MG63 (cell line): ENCODE measurements around the gene SIN3B. TPM values are rescaled to one million over a fixed set of nuclear protein-coding genes. Genes with fewer than 3 reads are reported as not detected.

ENCODE experiments used
- DNase-seq: peaks from one replicate; pipeline ENCODE4 v3.0.0-alpha.2; 2020
- H3K27me3 ChIP-seq: fragments of 250-450 bp; sonication (Bioruptor Pico); 2 replicates; pipeline ENCODE4 v1.5.1; 2020; ENCODE audit warnings: mild to moderate bottlenecking, moderate library complexity
- H3K36me3 ChIP-seq: fragments of 250-450 bp; sonication (Bioruptor Pico); 2 replicates; pipeline ENCODE4 v1.5.1; 2020; ENCODE audit warnings: mild to moderate bottlenecking, moderate library complexity
- H3K4me3 ChIP-seq: fragments of 250-450 bp; sonication (Bioruptor Pico); 2 replicates; pipeline ENCODE4 v1.5.1; 2020; ENCODE audit warnings: mild to moderate bottlenecking, moderate library complexity
- H3K9me3 ChIP-seq: fragments of 250-450 bp; sonication (Bioruptor Pico); 2 replicates; pipeline ENCODE4 v1.5.1; 2020; ENCODE audit warnings: mild to moderate bottlenecking, moderate library complexity
- total RNA-seq: library from RNA; depleted of rRNA; stranded (reverse); fragments of >200 nt; shearing (Covaris generic); gene quantifications from 2 replicates; pipeline ENCODE4 v1.2.3, GENCODE V29; 2014; ENCODE audit warnings: low replicate concordance

Gene SIN3B
- total RNA-seq, 1 experiment from 2014 or later, result 44.1 TPM

- Histone ChIP-seq H3K36me3 (peaks cover 95% of the 10 kb centered on the region), H3K4me3 (no peak overlapping the region), H3K9me3 (no peaks in the 10 kb centered on the region), H3K27me3 (no peaks in the 10 kb centered on the region)
- DNase-seq, result peak; percentile 55
These were observed 20.0 kb downstream of the SIN3B start for GRCh38 chr19:16849168-16849567.

DNA sequence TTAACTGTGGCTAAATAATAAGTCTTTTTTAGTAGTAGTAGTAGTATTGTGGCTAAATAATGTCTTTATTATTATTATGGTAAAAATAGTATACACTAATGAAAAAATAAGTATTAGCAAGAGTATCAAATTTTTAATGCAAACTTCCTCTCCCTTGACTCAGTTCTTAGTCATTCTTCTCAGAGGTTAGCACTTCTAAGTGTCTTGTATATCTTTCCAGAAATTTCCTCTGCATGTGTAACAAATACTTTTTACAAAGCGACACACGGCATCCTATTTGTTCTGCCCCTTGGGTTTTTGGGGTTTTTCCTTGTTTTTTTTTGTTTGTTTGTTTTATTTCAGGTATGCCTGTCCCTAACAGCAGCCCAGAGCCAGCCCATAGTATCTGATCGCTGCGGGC lies 20.9 kb downstream of the SIN3B start:
- DNase-seq, result no peak
- no peaks in the 10 kb centered on the region for H3K9me3 ChIP-seq
- no peak overlapping the region for H3K4me3 ChIP-seq
- no peaks in the 10 kb centered on the region for H3K27me3 ChIP-seq
- H3K36me3 ChIP-seq, result peaks cover 94% of the 10 kb centered on the region

GRCh38 chr19:16851031-16851712 lies 22.0 kb downstream of the SIN3B start:
- Histone ChIP-seq H3K9me3 (no peaks in the 10 kb centered on the region), H3K27me3 (no peaks in the 10 kb centered on the region), H3K4me3 (no peak overlapping the region), H3K36me3 (peaks cover 92% of the 10 kb centered on the region)
- DNase-seq, result peak; percentile 30

- Histone ChIP-seq H3K9me3 (no peaks in the 10 kb centered on the region), H3K27me3 (no peaks in the 10 kb centered on the region), H3K4me3 (no peak overlapping the region), H3K36me3 (peaks cover 85% of the 10 kb centered on the region)
- no peak for DNase-seq
These were observed 23.9 kb downstream of the SIN3B start for GRCh38 chr19:16853066-16853465.

DNA sequence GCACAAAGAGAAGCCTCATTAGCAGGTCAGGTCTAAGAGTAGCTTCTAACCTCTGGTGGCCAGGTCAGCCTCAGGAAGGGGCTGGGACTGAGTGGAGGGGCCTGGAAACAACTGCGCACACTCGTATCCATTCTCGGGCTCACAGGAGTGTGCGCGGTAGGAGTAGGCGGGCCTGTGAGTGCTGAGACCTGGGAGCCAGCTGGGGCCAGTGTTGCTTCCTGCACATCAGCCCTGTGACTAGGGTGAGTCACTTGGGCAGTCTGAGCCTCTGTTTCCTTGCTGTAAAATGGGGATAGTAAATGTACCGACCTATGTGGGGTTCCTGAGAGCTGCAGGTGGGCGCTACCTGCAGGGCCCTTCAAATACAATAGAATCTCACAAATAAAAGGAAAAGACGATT lies 26.9 kb downstream of the SIN3B start:
- H3K27me3 ChIP-seq, result no peaks in the 10 kb centered on the region
- H3K36me3 ChIP-seq, result peaks cover 82% of the 10 kb centered on the region
- H3K4me3 ChIP-seq, result no peak overlapping the region
- H3K9me3 ChIP-seq, result no peaks in the 10 kb centered on the region
- DNase-seq, result no peak

GRCh38 chr19:16859626-16860025 lies 30.4 kb downstream of the SIN3B start:
- no peak overlapping the region for H3K4me3 ChIP-seq
- DNase-seq, result no peak
- no peaks in the 10 kb centered on the region for H3K9me3 ChIP-seq

GRCh38 chr19:16860118-16860517 lies 30.9 kb downstream of the SIN3B start:
- Histone ChIP-seq H3K9me3 (no peaks in the 10 kb centered on the region), H3K27me3 (no peaks in the 10 kb centered on the region), H3K4me3 (no peak overlapping the region), H3K36me3 (peaks cover 80% of the 10 kb centered on the region)
- peak; percentile 70 for DNase-seq

More at GRCh38 chr19:16859626-16860025, 30.4 kb downstream of the SIN3B start:
- Histone ChIP-seq H3K27me3 (no peaks in the 10 kb centered on the region), H3K36me3 (peaks cover 80% of the 10 kb centered on the region)

DNA sequence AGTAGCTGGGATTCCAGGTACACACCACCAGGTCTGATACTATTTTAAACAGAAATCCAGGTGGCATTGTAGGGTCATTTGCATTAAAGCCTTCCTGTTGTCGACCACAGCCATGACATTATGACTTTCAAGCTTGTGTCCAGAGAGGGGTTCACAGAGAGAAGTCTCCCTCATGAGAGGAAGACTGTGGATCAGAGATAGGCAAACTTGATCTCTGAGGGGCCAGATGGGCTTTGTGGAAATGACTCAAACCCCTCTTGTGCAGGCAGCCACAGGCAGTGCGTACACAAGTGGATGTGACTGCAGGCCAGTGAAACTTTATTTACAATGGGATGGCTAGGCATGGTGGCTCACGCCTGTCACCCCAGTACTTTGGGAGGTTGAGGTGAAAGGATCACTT lies 31.8 kb downstream of the SIN3B start:
- DNase-seq, result no peak
- no peak overlapping the region for H3K4me3 ChIP-seq
- no peaks in the 10 kb centered on the region for H3K27me3 ChIP-seq
- no peaks in the 10 kb centered on the region for H3K9me3 ChIP-seq
- peaks cover 80% of the 10 kb centered on the region for H3K36me3 ChIP-seq

- Histone ChIP-seq H3K27me3 (no peaks in the 10 kb centered on the region), H3K9me3 (no peaks in the 10 kb centered on the region), H3K4me3 (no peak overlapping the region), H3K36me3 (peaks cover 85% of the 10 kb centered on the region)
- DNase-seq, result no peak
These were observed 32.6 kb downstream of the SIN3B start for GRCh38 chr19:16861834-16862233.

DNA sequence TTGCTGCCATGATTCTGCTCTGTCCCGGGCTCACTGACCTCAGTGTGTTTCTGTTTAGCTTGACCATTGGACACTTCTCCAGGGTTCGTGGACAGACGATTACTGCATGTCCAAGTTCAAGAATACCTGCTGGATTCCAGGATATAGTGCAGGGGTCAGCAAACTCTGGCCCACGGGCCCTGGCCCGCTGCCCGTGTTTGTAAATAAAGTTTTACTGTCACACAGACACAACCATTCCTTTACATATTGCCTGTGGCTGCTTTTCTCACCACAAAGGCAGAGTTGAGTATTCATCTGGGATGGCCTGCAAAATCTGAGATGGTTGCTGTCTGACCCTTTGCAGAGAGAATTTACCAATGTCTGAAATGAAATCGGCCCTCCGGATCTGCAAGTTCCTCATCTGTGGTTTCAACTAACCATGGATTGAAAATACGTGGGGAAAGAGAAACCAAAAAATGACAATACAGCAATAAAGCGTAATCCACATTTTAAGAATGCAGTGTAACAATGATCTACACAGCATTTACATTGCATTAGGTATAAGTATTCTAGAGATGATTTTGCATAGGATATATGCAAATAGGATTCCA lies 33.7 kb downstream of the SIN3B start:
- no peak for DNase-seq
- no peak overlapping the region for H3K4me3 ChIP-seq
- H3K36me3 ChIP-seq, result peaks cover 87% of the 10 kb centered on the region
- no peaks in the 10 kb centered on the region for H3K9me3 ChIP-seq
- no peaks in the 10 kb centered on the region for H3K27me3 ChIP-seq

GRCh38 chr19:16867211-16867610 lies 38.0 kb downstream of the SIN3B start:
- Histone ChIP-seq H3K36me3 (peaks cover 85% of the 10 kb centered on the region), H3K4me3 (no peak overlapping the region), H3K9me3 (no peaks in the 10 kb centered on the region), H3K27me3 (no peaks in the 10 kb centered on the region)
- DNase-seq, result peak; percentile 47

DNA sequence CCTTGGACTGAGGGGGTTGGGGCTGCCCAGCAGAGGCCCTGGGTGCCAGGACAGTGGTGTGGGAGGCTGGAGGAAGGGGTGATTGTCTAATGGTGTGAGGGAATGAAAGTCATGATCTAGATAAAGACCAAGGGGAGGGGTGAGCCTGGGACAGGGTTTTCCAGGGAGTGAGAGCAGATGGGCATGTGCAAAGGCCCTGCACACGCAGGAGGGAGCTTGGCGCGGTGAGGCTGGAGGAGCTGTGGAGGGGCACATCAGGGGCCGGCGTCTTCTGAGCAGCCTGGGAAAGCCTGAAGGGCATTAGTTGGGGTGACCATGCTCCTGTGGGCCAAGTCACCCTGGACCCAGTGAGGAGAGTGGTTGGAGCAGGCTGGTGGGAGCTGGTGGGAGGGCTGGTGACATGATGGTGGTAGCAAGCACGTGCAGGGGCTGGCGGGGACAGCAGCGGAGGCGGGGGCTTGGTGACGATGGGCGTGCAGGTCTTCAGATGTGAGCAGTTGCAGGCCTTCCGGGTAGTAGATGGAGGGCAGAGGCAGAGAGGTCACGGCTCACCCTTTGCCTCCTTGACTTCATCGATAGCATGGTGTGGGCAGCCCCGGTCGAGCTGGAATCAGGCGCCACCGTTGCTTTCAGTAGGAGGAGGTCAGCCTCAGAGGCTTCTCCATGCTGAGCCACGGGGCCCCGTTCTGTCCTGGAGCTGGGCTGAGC lies 39.4 kb downstream of the SIN3B start:
- H3K27me3 ChIP-seq, result no peaks in the 10 kb centered on the region
- H3K9me3 ChIP-seq, result no peaks in the 10 kb centered on the region
- H3K4me3 ChIP-seq, result no peak overlapping the region
- peaks cover 80% of the 10 kb centered on the region for H3K36me3 ChIP-seq
- no peak for DNase-seq

DNA sequence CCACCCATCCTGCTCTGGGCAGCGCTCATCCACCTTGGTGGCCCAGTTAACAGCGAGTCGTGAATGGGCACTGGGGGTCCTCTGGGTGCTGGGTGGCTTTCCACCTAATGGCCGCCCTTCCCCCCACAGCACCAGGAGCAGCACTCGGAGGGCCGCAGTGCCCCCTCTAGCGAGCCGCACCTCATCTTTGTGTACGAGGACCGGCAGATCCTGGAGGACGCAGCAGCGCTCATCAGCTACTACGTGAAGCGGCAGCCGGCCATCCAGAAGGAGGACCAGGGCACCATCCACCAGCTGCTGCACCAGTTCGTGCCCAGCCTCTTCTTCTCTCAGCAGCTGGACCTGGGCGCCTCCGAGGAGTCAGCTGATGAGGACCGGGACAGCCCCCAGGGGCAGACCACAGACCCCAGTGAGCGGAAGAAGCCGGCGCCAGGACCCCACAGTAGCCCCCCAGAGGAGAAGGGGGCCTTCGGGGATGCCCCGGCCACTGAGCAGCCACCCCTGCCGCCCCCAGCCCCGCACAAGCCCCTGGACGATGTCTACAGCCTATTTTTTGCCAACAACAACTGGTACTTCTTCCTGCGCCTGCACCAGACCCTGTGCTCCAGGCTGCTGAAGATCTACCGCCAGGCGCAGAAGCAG lies 40.3 kb downstream of the SIN3B start:
- Histone ChIP-seq H3K36me3 (peaks cover 79% of the 10 kb centered on the region), H3K4me3 (no peak overlapping the region), H3K27me3 (no peaks in the 10 kb centered on the region), H3K9me3 (no peaks in the 10 kb centered on the region)
- DNase-seq, result no peak

- peaks cover 72% of the 10 kb centered on the region for H3K36me3 ChIP-seq
- DNase-seq, result no peak
These were observed 42.7 kb downstream of the SIN3B start for GRCh38 chr19:16871871-16872270.

GRCh38 chr19:16872728-16873127 lies 43.5 kb downstream of the SIN3B start:
- Histone ChIP-seq H3K4me3 (no peak overlapping the region), H3K27me3 (no peaks in the 10 kb centered on the region), H3K9me3 (no peaks in the 10 kb centered on the region), H3K36me3 (peaks cover 72% of the 10 kb centered on the region)
- no peak for DNase-seq

More at GRCh38 chr19:16871871-16872270, 42.7 kb downstream of the SIN3B start:
- H3K9me3 ChIP-seq, result no peaks in the 10 kb centered on the region
- no peak overlapping the region for H3K4me3 ChIP-seq
- H3K27me3 ChIP-seq, result no peaks in the 10 kb centered on the region

DNA sequence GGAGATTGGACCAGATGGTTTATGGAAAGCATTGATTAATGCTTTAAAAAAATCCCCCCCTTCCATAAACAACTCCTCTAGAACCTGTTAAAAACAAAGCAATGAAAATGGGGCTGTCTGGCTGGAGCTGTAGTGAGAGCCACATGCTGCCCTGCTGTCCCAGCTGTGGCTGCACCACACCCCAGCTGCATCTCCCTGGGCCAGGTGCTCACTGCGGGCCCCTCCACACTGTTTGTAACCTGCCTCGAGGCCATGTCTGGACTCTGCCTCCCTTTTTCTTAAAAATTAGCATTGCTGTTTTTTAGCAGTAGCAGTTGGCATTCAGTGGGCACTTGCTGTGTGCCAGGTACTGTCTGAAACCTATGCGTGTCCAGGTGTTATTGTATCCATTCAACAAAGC lies 44.4 kb downstream of the SIN3B start:
- peaks cover 74% of the 10 kb centered on the region for H3K36me3 ChIP-seq
- no peaks in the 10 kb centered on the region for H3K9me3 ChIP-seq
- H3K27me3 ChIP-seq, result no peaks in the 10 kb centered on the region
- DNase-seq, result no peak
- no peak overlapping the region for H3K4me3 ChIP-seq

DNA sequence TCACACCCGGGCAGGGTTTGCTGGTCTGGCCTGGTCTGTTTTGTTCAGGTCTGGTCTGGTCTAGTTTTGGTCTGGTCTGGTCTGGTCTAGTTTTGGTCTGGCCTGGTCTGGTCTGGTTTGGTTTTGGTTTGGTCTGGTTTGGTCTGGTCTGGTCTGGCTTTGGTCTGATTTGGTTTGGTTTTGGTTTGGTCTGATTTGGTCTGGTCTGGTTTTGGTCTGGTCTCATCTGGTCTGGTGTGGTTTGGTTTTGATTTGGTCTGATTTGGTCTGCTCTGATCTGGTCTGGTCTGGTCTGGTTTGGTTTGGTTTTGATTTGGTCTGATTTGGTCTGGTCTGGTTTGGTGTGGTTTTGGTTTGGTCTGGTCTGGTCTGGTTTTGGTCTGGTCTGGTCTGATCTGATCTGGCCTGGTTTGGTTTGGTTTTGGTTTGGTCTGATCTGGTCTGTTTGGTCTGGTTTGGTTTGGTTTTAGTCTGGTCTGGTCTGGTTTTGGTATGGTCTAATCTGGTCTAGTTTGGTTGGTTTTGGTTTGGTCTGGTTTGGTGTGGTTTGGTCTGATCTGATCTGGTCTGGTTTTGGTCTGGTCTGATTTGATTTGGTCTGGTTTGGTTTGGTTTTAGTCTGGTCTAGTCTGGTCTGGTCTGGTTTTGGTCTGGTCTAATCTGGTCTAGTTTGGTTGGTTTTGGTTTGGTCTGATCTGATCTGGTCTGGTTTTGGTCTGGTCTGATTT lies 45.2 kb downstream of the SIN3B start:
- no peaks in the 10 kb centered on the region for H3K27me3 ChIP-seq
- no peak for DNase-seq
- no peak overlapping the region for H3K4me3 ChIP-seq
- peaks cover 76% of the 10 kb centered on the region for H3K36me3 ChIP-seq
- H3K9me3 ChIP-seq, result no peaks in the 10 kb centered on the region
